ENCODE results near the gene ADGRG7. TPM values are rescaled to one million over a fixed set of nuclear protein-coding genes. Genes with fewer than 3 reads are reported as not detected.

The ADGRG7 gene
- total RNA-seq, 1 donor from 2014 or later: not detected

DNA sequence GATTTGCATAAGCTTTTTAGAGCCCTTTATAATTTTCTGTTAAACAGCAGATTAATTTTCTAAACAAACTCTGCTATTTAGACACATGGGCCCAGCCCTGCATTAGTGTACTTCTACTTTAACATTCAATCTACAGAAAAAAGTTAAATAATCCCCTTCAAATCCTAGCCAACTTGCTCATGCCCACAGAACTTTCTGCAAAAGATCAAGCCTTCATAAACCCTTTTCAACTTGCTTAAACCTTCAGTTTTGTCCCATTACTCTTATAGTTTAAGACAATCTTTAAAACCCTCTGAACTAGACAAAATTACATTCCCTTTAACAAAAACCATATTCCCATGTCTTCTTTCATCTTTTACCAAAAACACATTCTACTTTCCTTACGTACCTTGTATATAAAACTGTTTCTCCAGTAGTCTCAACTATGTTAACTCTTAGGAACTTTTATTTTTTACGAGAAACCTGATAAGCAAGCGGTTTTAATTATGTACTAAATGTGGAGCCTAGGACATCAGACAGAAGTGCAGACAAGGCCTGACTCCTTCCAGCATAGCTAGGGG is 25.2 kb upstream of the ADGRG7 start:
- ChIA-PET CTCF (no interaction called here), POLR2A (no interaction called here)
- intact Hi-C loops (cut with micrococcal nuclease): no loop called here
- no peak overlapping the region for H3K4me3 Mint-ChIP-seq
- no peaks in the 10 kb centered on the region for H3K9me3 Mint-ChIP-seq
- no peaks in the 10 kb centered on the region for H3K4me1 Mint-ChIP-seq
- H3K36me3 Mint-ChIP-seq (ENCODE audit: low read depth): no peaks in the 10 kb centered on the region
- H3K27ac Mint-ChIP-seq: no peak overlapping the region
- H3K27me3 Mint-ChIP-seq: peaks cover 16% of the 10 kb centered on the region
- DNase-seq: no peak
- ATAC-seq (ENCODE audit: low read depth): no peak
- TF ChIP-seq, protein P1, sequence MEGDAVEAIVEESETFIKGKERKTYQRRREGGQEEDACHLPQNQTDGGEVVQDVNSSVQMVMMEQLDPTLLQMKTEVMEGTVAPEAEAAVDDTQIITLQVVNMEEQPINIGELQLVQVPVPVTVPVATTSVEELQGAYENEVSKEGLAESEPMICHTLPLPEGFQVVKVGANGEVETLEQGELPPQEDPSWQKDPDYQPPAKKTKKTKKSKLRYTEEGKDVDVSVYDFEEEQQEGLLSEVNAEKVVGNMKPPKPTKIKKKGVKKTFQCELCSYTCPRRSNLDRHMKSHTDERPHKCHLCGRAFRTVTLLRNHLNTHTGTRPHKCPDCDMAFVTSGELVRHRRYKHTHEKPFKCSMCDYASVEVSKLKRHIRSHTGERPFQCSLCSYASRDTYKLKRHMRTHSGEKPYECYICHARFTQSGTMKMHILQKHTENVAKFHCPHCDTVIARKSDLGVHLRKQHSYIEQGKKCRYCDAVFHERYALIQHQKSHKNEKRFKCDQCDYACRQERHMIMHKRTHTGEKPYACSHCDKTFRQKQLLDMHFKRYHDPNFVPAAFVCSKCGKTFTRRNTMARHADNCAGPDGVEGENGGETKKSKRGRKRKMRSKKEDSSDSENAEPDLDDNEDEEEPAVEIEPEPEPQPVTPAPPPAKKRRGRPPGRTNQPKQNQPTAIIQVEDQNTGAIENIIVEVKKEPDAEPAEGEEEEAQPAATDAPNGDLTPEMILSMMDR (IDR thresholded peaks at IDR 0.05): no peak

DNA sequence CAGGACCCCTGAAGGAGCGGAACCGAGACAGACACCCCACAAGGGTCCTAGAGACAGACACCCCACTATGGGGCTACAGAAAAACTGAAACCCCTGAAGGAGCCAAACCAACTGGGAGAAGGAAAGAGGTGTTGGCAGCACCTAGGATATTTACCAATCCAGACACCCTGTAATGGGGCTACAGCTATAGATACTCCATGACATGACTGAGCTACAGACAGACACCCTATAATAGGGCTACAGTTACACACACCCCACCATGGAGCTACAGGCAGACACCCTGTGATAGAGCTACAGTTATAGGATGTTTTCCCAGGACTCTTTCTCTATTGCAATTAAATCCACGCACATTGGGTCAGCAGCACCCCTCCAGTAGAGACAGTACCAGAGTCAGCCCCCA is 22.6 kb upstream of the ADGRG7 start:
- Mint-ChIP-seq H3K9me3 (no peaks in the 10 kb centered on the region), H3K4me1 (peaks cover 4% of the 10 kb centered on the region), H3K27me3 (peaks cover 2% of the 10 kb centered on the region), H3K4me3 (no peak overlapping the region), H3K27ac (no peak overlapping the region), H3K36me3 (ENCODE audit: low read depth) (no peaks in the 10 kb centered on the region)
- intact Hi-C loops (cut with micrococcal nuclease): no loop called here
- ATAC-seq (ENCODE audit: low read depth) (no peak), DNase-seq (no peak)
- TF ChIP-seq, protein P1 (IDR thresholded peaks at IDR 0.05): no peak
- ChIA-PET CTCF (no interaction called here), POLR2A (no interaction called here)

DNA sequence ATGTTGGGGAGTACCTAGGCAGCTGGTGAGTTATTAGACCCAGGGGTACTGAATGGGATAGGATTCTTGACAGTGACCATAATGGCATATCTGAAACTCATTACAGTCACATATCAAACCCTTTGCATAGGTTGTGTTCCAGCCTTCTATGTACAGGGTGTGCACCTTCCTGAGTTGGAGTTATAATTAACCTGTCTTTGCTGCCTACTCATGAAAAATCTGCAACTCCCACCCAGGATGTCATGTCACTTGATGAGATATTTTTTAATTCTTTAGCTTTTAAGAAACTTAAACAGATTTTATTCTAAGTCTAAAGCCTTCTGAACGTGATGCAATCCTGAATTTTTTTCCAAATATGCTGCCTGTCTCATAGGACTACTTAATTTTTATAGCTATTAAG is 21.1 kb upstream of the ADGRG7 start:
- ChIA-PET POLR2A (no interaction called here), CTCF (interaction anchor here (0.7 to 4.7 kb wide), 4 partner anchors 15 to 756 kb away, joined by 3 to 29 read pairs (median 16); no protein-coding TSS in a partner anchor)
- Mint-ChIP-seq H3K27ac (no peak overlapping the region), H3K4me3 (no peak overlapping the region), H3K27me3 (peaks cover 2% of the 10 kb centered on the region), H3K4me1 (peaks cover 4% of the 10 kb centered on the region), H3K36me3 (ENCODE audit: low read depth) (no peaks in the 10 kb centered on the region), H3K9me3 (no peaks in the 10 kb centered on the region)
- TF ChIP-seq, protein P1 (IDR thresholded peaks at IDR 0.05): no peak
- ATAC-seq (ENCODE audit: low read depth) (no peak), DNase-seq (no peak)
- intact Hi-C loops (cut with micrococcal nuclease): no loop called here

DNA sequence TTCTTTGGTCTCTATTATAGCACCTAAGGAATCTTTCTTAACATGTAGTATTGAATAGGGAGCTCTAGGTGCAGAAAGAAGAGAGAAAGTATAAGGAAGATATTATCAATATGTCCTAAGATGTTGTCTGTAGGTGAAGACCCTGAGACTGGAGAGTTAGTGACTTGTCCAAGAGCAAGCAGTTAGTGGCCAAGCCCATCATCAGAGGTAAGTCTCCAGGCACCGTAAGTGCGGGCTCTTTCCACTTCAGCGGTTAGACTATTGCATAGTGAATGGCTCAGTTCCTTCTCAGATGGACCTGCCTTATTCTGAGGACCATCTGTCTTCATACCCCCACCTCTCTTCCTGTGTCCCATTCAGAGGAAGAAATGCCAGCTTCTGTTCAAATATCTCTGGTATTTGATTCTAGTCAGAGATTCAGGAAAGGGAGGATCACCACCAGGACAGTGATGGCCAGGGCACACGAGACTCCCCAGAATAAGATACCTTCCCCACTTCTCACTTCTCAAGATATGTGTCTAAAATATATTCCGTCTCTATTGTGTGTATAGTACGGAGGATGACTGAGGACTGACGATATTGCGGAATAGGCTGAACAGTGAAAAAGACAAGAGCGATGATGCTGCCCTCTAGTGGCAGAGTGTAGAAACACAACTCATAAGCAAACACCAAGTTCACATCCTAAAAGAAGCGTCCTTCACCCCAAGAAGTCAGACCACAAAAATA is 19.1 kb upstream of the ADGRG7 start:
- CTCF ChIA-PET: interaction anchor here (0.6 to 4.7 kb wide), 10 partner anchors 12 to 758 kb away, joined by 3 to 29 read pairs (median 4); no protein-coding TSS in a partner anchor

DNA sequence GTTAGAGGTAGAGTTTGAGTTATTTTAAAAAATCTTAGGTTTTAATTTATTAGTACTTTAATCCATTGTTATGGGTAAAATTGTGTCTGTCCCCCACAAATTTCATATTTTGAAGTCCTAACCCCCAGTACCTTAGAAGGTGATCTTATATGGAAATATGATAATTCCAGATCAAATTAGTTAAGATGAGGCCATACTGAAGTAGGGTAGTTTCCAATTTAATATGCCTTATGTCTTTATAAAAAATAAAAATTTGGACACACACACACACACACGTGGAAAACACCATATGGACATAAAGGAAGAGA is 18.6 kb upstream of the ADGRG7 start:
- H3K27me3 Mint-ChIP-seq: no peaks in the 10 kb centered on the region
- POLR2A ChIA-PET: no interaction called here
- H3K9me3 Mint-ChIP-seq: no peaks in the 10 kb centered on the region
- intact Hi-C loops (cut with micrococcal nuclease): loop anchor here (1.0 to 5.0 kb wide), 7 partner anchors 120 to 792 kb away; partner anchors contain the start of genes LNP1 and TOMM70
- no peak overlapping the region for H3K4me3 Mint-ChIP-seq
- no peak overlapping the region for H3K27ac Mint-ChIP-seq
- no peaks in the 10 kb centered on the region for H3K36me3 Mint-ChIP-seq (ENCODE audit: low read depth)
- DNase-seq (no peak), ATAC-seq (ENCODE audit: low read depth) (no peak)
- peaks cover 4% of the 10 kb centered on the region for H3K4me1 Mint-ChIP-seq
- TF ChIP-seq, protein P1 (IDR thresholded peaks at IDR 0.05): no peak
- CTCF ChIA-PET: interaction anchor here (1.0 to 4.7 kb wide), 6 partner anchors 12 to 791 kb away, joined by 3 to 29 read pairs (median 8); partner anchors contain the start of genes LNP1 and TOMM70

More for the DNA sequence above, 19.1 kb upstream of the ADGRG7 start:
- POLR2A ChIA-PET: interaction anchor here (0.9 kb wide), 1 partner anchor 120 kb away, joined by 3 read pairs; no protein-coding TSS in a partner anchor
- TF ChIP-seq, protein P1 (IDR thresholded peaks at IDR 0.05): peak; percentile 77
- Mint-ChIP-seq H3K27ac (no peak overlapping the region), H3K27me3 (peaks cover 2% of the 10 kb centered on the region), H3K4me1 (peaks cover 4% of the 10 kb centered on the region), H3K4me3 (no peak overlapping the region), H3K36me3 (ENCODE audit: low read depth) (no peaks in the 10 kb centered on the region), H3K9me3 (no peaks in the 10 kb centered on the region)
- ATAC-seq (ENCODE audit: low read depth) (peak; percentile 92), DNase-seq (no peak)
- intact Hi-C loops (cut with micrococcal nuclease): loop anchor here (1.0 to 5.0 kb wide), 7 partner anchors 121 to 793 kb away; partner anchors contain the start of genes LNP1 and TOMM70

Measured in activated B cell treated with CpG ODN at 0.5 μM for 24 hours (primary cell).